Activated CD4-positive, alpha-beta T cell treated with anti-CD3 and anti-CD28 coated beads, Interleukin-10, Interleukin-2, amounts not matched to agents 100 ng/mL and 50 ng/mL, durations not matched to agents 16 hours and 8 hours (primary cell): Measurements from ENCODE around the gene KMT2E.

Experiments
- DNase-seq: peaks from one replicate; pipeline ENCODE4 v3.0.0-alpha.2; 2020

KMT2E gene

DNA sequence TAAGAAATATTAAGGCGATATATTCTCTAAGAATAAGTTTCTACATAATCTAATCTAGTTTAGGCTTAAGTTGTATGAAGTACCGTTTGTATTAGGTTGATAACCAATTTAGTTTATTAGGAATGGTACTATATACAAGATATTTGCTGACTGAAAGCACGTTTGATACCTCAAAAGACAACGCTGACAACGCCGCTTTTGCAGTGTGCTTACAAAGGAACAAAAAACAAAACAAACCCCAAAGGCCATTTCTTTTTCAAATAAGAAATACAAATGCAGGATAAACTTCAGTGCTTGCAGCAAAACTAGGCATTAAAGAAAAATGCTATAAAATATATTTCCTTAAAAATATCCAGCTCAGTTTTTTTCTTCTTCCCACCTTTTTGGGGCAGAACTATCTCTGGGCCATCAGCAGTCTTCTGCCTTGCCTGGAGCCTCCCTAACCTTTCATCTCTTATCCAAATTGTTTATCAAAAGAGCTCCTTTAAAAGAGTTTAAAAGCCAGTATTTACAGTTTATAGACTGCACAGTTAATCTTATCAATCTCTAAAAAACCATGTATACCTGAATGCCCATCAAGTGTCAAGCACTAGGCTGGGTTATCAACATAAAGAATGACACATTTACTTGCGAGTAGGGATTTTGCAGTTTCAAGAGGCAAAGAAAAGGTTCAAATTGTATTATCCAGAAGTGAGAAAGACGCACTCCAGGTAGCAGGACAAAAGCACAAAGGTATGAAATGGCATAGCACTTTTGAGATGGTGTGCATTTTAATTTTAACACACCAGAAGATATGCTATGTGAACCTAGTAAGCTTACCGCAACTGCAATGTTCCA, 4.1 kb upstream of the KMT2E start:
- no peak for DNase-seq

- DNase-seq, result no peak
Observed at GRCh38 chr7:105010504-105011130, 3.4 kb upstream of the KMT2E start.

DNA sequence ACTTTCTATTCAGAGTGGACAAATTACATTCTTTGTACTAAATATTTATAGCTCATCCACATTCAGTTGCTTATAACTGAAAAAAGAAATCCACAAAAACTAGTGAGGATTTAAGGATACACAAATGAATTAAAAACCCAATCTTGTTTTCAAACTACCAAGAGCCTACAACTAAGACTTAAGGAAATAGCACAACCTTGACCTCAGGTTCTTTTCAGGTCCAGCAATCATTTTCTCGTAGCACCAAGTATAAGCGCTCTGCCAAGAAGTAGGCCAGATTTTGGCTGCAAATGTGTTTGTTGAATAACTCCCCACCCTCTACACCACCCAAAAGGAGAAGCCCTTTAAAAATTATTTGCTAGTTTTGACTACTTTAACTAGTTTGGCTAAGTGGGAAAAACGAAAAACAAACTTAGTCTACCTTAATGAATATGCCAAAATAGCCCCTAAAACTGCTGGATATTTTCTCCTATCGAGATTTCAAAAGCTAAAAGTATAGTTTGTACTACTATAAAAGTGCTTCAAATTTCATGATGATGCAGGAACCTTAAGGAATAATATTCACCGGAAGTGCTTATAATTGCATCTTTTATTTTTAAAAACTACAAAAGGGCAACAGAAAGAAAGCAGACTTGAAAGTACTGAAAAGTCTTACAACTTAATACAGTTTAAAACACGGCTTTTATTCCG, 2.7 kb upstream of the KMT2E start:
- DNase-seq, result no peak

DNA sequence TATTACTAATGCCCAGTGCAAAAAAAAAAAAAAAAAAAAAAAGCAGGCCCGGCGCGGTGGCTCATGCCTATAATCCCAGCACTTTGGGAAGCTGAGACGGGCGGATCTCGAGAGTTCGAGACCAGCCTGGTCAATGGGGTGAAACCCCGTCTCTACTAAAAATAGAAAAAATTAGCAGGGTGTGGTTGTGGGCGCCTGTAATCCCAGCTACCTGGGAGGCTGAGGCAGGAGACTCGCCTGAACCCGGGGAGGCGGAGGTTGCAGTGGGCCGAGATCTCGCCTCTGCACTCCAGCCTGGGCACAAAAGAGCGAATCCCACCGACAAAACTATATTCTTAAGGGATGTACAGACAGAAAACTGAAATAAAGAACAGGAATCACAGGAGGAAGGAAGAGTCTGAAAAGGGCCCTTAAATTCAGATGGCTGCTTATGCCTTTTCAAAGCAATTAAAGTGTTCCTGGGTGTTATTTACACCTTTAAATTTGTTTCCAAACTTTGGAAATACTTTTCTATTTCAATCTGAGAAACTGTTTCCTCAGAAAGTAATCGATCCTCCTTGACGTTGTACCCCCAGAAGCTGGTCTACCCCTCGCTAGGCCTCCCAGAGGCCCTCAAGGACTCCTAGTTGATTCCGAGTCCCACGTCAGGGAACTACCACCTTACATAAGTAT, 2.0 kb upstream of the KMT2E start:
- DNase-seq, result peak; percentile 48

GRCh38 chr7:105012503-105013220, 1.3 kb upstream of the KMT2E start:
- DNase-seq, result peak; percentile 99

- peak; percentile 97 for DNase-seq
Observed at GRCh38 chr7:105013221-105013815, 687 bp upstream of the KMT2E start.

- DNase-seq, result peak; percentile 87
Observed at GRCh38 chr7:105014693-105015389, 836 bp downstream of the KMT2E start.

DNA sequence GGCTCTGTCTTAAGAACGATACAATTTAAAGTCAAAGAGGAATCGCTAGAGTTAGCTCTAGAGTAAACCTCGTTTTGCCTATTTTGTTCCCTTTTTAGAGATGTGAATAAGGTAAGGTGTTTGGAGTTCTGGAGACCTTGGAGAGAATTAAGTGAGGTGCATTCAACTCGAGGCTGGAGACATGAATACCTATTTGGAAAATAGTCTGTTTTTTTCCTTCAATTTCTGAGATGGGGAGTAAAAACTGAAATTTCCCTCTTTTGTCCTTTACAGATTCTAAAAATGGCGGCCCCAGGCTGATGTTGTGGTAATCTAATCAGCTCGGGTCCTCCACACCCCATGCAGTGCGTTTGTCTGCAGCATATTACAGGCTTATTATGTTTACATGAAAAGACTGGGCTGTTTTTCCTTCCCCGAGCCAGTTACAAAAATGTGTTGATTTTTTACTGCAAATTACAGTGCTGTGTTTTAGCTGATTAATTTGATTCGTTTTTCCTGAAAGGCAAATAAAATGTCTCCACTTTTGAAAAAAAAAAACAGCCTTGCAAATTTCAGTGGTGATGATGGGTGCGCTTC, 1.5 kb downstream of the KMT2E start:
- peak; percentile 52 for DNase-seq

- DNase-seq, result no peak
Observed at GRCh38 chr7:105016068-105016708, 2.2 kb downstream of the KMT2E start.

- DNase-seq, result no peak
Observed at GRCh38 chr7:105016709-105017656, 3.0 kb downstream of the KMT2E start.

GRCh38 chr7:105017657-105018365, 3.8 kb downstream of the KMT2E start:
- DNase-seq, result peak; percentile 44

DNA sequence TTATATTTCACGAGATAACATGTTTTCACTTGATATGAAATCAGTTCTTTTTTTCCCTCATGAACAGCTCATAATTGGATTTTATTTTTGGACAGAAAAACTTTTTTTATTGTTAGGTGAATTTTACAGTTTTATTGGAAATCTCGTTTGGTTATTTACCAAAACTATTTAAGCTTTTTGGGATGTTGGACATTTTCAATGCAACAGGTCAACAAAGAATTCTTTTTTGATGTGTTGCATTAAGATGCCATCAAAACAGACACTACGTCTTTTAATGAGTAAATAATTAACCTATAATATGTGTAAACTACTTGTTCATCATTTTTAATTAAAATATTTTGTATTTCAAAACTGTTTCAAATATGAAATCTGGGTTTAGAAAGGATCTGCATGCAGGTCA, 5.3 kb downstream of the KMT2E start:
- no peak for DNase-seq

DNA sequence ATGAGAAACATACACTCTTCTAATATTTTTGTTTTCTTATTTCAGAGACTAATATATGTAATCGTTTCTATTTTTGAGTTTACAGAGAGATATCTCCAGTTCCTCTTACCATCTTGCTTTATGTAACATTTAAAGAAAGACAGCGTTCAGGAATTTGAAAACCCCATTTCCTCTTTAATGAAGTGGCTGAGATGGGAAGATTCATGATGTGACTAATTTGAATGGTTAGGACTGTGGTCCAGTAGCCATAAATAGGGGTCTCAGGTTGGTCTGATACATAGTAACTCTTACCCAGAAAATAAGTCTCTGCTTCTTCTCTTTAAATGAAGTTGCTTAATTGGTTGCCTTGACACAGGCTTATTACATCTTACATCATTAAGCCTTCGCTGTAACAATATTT, 6.9 kb downstream of the KMT2E start:
- no peak for DNase-seq

GRCh38 chr7:105021352-105021751, 7.3 kb downstream of the KMT2E start:
- no peak for DNase-seq

- no peak for DNase-seq
Observed at GRCh38 chr7:105021967-105022366, 8.0 kb downstream of the KMT2E start.

DNA sequence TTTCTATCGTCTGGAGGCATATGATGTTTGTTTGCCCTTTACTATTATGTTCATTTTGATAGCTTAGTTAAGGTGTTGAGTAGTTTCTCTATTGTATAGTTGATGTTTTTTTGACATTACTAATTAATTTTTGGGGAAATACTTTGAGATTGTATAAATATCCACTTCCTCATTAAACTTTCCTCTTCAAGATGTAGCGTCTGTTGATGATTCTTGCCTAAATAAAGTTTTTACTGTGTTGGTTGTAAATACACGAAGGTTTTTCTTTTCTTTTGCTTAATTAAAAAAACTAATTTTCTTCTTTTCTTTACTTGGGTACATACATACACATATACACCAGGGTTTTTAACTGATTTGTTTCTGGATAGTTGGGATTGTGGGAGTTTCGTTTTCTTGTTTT, 8.5 kb downstream of the KMT2E start:
- DNase-seq, result no peak

GRCh38 chr7:105024734-105025133, 10.7 kb downstream of the KMT2E start:
- DNase-seq, result no peak

DNA sequence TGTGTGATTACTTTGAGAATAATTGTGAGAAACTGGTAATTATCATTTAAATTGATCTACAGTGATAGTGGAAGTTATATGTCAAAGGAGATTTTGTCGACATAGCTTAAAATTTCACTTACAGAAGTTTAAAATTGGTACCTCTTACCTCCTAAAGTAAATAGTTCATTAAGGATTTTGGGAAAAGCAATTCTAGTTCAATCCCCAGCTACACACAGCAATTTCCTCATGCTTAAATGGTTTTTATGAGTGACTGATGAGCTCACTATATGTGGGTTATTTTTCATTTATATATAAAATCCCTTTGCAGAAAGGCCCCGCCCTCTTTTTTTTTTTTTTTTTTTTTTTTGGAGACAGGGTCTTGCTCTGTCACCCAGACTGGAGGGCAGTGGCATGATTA, 12.7 kb downstream of the KMT2E start:
- no peak for DNase-seq
